COR-L47 (cell line): ENCODE data around the gene NUDT3.

Source experiments
- DNase-seq: peaks from one replicate; lab custom pipeline; 2025; lab: John Stamatoyannopoulos, UW

Gene NUDT3

DNA sequence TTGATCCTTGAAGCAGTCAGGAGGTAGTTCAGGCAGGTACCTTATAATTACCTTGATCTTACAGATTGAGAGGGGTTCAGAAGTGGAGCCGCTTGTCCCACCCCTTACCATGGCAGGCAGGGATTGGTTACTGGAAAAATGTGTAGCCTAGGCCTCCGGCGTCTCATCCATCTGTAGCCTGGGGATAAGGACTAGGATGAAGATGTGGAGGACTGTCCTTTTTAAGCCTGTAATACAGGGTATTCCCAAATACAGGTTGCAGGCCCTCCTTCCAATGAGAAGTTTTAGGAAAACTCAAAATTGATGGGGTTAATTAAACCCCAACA is 153.0 kb downstream of the NUDT3 start:
- DNase-seq, result no peak

DNA sequence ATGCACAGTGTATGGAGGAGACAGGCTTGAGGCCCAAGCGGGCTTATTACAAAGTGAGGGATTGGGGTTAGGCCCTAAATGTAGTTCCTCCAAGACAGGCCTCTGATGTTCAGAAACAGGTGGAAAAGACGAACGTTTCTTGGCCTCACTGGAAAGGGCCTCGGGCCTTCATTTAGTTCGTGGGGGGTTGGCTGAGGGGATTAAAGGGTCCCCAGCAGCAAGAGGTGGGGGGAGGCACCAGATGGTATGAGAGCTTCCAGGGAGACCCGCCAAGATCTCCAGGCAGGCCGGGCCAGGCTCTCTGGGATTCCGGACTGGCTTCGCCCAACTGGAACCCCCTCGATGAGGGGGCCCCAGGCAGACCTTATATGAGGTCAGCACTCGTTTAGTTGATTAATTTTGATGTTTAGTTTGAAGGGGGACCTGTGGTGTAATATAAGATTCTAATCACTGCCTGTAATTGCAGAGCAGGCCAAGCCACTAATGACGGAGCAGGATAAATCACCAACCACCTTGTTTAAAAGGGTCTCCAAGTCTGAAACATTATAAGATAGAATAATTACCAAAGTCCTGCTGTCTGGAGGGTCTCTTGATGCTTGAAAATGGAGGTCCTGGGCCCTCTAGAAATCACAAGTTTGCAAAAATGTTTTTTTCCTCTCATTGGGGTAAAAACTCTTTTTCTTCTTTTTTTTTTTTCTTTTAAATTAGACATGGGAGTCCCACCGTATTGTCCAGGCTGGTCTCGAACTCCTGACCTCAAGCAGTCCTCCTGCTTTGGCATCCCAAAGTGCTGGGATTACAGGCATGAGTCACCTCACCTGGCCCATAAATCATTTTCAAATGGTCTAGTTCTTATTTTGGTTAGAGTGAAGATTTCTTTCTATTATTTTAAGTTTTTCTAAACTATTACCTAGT is 153.6 kb downstream of the NUDT3 start:
- no peak for DNase-seq

DNA sequence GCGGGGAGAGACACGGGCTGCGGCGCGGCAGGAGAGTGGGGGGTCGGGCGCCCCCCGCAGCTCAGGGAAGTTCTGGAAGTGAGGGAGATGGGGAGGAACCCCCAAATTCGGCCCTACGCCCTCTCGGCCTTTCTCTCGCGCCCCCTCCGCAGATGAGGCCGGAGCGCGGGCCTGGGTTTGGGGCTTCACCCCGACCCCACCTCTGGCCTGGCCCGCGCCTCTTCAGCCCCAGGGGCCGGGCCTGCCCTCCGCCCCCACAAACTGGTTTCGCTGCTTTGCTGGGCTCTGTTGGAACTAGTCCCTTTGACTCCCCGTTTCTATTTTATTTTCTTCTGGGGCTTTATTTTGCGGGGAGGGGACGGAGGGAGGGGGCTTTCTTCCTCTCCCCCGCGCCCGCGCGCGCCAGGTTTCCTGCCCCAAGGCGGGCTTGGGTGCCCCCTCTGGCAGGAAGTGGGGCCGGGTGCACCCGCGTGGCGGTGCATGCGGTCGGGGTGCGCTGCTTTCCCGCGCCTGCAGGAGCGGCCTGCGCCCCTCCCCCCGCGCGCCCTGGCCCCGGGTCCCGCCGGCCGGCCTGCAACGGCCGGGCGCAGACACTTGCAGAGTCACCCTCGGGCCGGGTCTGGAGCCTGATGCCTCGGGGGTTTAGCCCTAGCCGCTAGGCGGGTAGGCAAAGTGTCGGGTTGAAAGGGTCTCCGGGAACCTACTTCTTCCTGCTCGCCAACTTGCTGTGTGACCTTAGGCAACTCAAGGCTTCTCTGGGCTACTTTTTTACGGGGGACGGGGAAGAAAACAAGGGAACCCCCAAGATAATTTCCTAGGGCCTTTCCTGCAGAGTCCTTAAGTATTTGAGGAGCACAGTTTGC is 154.5 kb downstream of the NUDT3 start:
- peak; percentile 69 for DNase-seq

GRCh38 chr6:34237316-34237721 is 155.2 kb downstream of the NUDT3 start:
- DNase-seq, result peak; percentile 41

DNA sequence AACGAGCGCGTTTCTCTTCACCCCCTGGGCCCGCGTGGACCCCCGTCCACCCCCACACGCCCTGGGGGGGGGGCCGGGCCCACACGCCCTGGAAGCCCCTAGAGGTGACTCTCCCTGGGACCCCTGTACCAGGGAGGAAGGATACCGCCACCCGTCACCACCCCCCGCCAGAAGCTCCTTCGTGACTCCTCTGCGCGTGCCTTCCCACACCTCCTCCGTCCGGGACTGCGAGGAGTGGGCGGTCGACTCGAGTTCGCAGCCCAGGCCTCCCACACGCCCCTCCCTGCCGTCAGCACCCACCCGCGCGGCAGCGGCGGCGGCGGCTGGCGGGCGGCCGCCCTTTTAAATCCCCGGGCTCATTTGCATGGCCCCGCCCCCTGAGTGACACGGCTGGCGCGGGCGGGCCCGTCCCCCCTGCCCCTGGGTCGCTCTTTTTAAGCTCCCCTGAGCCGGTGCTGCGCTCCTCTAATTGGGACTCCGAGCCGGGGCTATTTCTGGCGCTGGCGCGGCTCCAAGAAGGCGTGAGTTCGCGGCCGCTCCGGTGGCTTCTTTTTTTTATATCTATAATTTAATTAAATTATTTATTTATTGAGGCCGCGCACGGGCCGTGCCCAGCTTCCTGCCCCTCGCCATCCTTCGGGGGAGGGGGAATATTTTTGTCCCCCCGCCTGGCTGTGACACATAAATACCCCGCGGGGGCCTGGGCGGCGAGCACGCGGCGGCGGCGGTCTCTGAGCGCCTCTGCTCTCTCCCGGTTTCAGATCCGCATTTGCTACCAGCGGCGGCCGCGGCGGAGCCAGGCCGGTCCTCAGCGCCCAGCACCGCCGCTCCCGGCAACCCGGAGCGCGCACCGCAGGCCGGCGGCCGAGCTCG is 155.8 kb downstream of the NUDT3 start, which contains the start of gene HMGA1:
Gene HMGA1, plus strand, starts transcription at position 431 of the 873 bp plus-strand sequence. CDS start 3,908 bp downstream, outside the sequence.
- DNase-seq, result peak; percentile 90

- DNase-seq, result no peak
Observed at GRCh38 chr6:34236131-34236442, 156.4 kb downstream of the NUDT3 start.

DNA sequence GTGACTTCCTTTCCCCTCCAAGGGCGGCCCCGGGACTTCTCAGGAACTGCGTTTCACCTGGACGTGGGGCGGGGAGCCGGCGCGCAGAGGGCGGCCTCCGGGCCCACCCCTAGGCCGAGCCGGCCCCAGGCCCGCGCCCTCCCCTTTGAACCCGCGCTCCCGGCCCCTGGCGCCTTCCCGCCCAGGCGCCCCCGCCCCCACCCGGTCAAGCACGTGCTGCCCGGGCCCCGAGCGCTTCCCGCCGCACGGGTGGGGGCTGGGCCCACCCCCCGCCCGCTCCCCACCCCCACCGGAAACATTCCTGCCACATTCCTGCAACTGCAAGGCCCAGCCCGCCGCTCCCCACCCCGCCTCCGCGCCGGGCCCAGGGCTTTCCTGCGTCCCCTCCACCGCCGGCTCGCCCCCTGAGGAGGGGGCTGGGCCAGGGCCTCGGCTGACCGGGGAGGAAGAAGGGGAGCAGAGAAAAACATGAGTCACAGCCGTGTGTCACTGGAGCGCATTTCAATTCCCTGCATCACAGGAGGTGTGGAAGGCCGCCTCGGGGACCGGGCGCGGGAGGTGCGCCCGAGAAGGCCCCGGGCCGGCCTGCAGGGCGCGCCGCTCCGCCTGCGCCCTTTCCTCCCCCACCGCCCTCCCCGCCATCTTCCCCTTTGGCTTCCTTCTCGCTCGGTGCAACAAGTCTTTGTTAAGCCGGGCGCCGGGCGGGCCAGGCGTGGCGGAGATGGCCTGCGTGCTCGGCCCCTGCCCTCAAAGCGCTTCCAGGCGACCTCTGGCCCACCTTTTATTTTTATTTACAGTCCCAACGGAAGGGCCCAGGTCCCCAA is 156.9 kb downstream of the NUDT3 start:
- DNase-seq, result no peak

- DNase-seq, result no peak
Observed at GRCh38 chr6:34234667-34235306, 157.7 kb downstream of the NUDT3 start.

- no peak for DNase-seq
Observed at GRCh38 chr6:34233867-34234266, 158.6 kb downstream of the NUDT3 start.

DNA sequence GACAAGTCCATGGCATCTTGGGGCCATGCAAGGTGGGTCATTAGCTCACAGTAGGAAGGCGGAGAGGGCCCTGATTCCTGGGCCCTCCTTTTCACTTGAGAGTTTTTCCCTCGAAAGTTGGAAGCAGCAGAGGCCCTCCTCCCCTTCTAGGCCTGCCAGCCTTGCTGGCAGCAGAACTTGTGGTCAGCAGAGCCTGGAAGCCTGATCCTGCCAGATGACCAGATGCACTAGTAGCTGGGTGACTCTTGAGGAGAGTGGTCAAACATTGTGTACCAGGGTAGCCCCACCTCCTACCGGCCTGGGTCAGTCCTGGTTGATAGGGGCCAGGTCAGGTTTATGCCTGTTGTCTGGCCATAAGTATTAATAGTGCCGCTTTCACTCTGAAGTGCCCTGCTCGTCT is 159.6 kb downstream of the NUDT3 start:
- DNase-seq, result no peak

DNA sequence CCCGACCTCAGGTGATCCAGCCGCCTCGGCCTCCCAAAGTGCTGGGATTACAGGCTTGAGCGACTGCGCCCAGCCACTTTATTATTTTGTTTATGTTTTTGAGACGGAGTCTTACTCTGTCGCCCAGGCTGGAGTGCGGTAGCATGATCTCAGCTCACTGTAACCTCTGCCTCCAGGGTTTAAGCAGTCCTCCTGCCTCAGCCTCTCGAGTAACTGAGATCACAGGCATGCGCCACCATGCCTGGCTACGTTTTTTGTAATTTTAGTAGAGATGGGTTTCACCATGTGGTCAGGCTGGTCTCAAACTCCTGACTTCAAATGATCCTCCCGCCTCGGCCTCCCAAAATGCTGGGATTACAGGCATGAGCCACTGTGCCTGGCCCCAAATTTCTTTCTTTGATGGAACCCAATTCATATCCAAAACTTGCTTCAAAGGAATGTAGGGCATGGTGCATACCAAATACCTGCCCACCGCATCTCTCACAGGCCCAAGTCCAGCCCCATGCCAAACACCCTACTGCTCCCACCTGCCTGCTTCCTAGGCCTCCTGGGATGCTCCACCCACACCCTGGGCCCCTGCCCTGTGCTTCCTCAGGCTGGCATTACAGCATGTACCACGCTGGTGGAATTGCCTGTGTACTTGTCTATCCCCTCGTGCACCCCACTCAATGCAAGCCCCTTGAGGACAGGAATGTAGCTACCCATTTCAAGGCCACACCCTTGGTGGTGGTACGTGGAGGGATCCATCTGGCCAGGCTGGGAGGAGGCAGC is 160.7 kb downstream of the NUDT3 start:
- no peak for DNase-seq

GRCh38 chr6:34230653-34231371 is 161.7 kb downstream of the NUDT3 start:
- no peak for DNase-seq

GRCh38 chr6:34229877-34230276 is 162.6 kb downstream of the NUDT3 start:
- no peak for DNase-seq
